H9 (cell line): Measurements from ENCODE around the gene KIAA1549. TPM values are rescaled to one million over a fixed set of nuclear protein-coding genes. Genes with fewer than 3 reads are reported as not detected.

ENCODE experiments used
- DNase-seq: peaks from one replicate; pipeline ENCODE4 v3.0.0-alpha.2; 2017
- H2AFZ ChIP-seq: one replicate; pipeline ENCODE4 v1.6.1; 2013; ENCODE audit warnings: mild to moderate bottlenecking, low read length, control low read depth, moderate library complexity
- H2AK5ac ChIP-seq: 2 replicates; pipeline ENCODE4 v1.6.1; 2013; ENCODE audit warnings: low read length, control low read depth, mixed read lengths; ENCODE audit not compliant: insufficient read length
- H2BK120ac ChIP-seq: one replicate; pipeline ENCODE4 v1.6.1; 2013; ENCODE audit warnings: low read depth, mild to moderate bottlenecking, low read length, control low read depth, inconsistent platforms; ENCODE audit not compliant: poor library complexity, severe bottlenecking
- H2BK12ac ChIP-seq: 2 replicates; pipeline ENCODE4 v1.6.1; 2013; ENCODE audit warnings: low read length, control low read depth, mixed read lengths, low read depth; ENCODE audit not compliant: insufficient read length
- H2BK15ac ChIP-seq: 2 replicates; pipeline ENCODE4 v1.6.1; 2013; ENCODE audit warnings: low read depth, low read length, control low read depth
- H2BK20ac ChIP-seq: one replicate; pipeline ENCODE4 v1.6.1; 2013; ENCODE audit warnings: low read depth, mild to moderate bottlenecking, low read length, control low read depth, inconsistent platforms; ENCODE audit not compliant: poor library complexity, severe bottlenecking
- H2BK5ac ChIP-seq: 2 replicates; pipeline ENCODE4 v1.6.1; 2013; ENCODE audit warnings: low read length, control low read depth, mixed read lengths; ENCODE audit not compliant: insufficient read length
- H3K14ac ChIP-seq: 2 replicates; pipeline ENCODE4 v1.6.1; 2013; ENCODE audit warnings: low read length, control low read depth; ENCODE audit not compliant: insufficient read depth
- H3K18ac ChIP-seq: 2 replicates; pipeline ENCODE4 v1.6.1; 2013; ENCODE audit warnings: low read depth, mild to moderate bottlenecking, mixed read lengths, low read length, control low read depth; ENCODE audit not compliant: insufficient read length
- H3K23ac ChIP-seq: 2 replicates; pipeline ENCODE4 v1.6.1; 2013; ENCODE audit warnings: low read length, control low read depth, mixed read lengths, low read depth; ENCODE audit not compliant: insufficient read length
- H3K23me2 ChIP-seq: 2 replicates; pipeline ENCODE4 v1.6.1; 2013; ENCODE audit warnings: low read depth, mild to moderate bottlenecking, mixed read lengths, low read length, control low read depth; ENCODE audit not compliant: insufficient read length, poor library complexity, severe bottlenecking
- H3K27ac ChIP-seq: 2 replicates; pipeline ENCODE4 v1.5.1; 2013; ENCODE audit warnings: low read length, control low read depth, mixed read lengths, low read depth; ENCODE audit not compliant: insufficient read length
- H3K27me3 ChIP-seq: 2 replicates; pipeline ENCODE4 v1.6.1; 2013; ENCODE audit warnings: low read length, control low read depth, inconsistent platforms; ENCODE audit not compliant: insufficient read depth
- H3K4ac ChIP-seq: 2 replicates; pipeline ENCODE4 v1.6.1; 2013; ENCODE audit warnings: low read depth, mild to moderate bottlenecking, control low read depth, inconsistent platforms, low read length, moderate library complexity
- H3K4me1 ChIP-seq: 2 replicates; pipeline ENCODE4 v1.6.1; 2013; ENCODE audit warnings: low read length, control low read depth, inconsistent platforms; ENCODE audit not compliant: insufficient read depth
- H3K4me2 ChIP-seq: 2 replicates; pipeline ENCODE4 v1.6.1; 2013; ENCODE audit warnings: low read length, control low read depth, mixed read lengths; ENCODE audit not compliant: insufficient read length, insufficient read depth
- H3K56ac ChIP-seq: 2 replicates; pipeline ENCODE4 v1.6.1; 2013; ENCODE audit warnings: low read depth, mild to moderate bottlenecking, mixed read lengths, low read length, control low read depth; ENCODE audit not compliant: insufficient read length
- H3K79me1 ChIP-seq: 2 replicates; pipeline ENCODE4 v1.6.1; 2013; ENCODE audit warnings: low read depth, mild to moderate bottlenecking, moderate library complexity, low read length, control low read depth, inconsistent platforms; ENCODE audit not compliant: insufficient read depth, poor library complexity, severe bottlenecking
- H3K79me2 ChIP-seq: 2 replicates; pipeline ENCODE4 v1.6.1; 2013; ENCODE audit warnings: low read length, control low read depth, inconsistent platforms; ENCODE audit not compliant: insufficient read depth
- H3K9ac ChIP-seq: 2 replicates; pipeline ENCODE4 v1.6.1; 2013; ENCODE audit warnings: low read length, control low read depth, mixed read lengths; ENCODE audit not compliant: insufficient read length; ENCODE audit errors: extremely low read depth
- H3K9me3 ChIP-seq: one replicate; pipeline ENCODE4 v1.6.1; 2013; ENCODE audit warnings: low read depth, low read length, inconsistent platforms; ENCODE audit not compliant: control insufficient read depth
- H3T11ph ChIP-seq: one replicate; pipeline ENCODE4 v1.6.1; 2013; ENCODE audit warnings: mild to moderate bottlenecking, low read length, control low read depth, inconsistent platforms
- H4K20me1 ChIP-seq: one replicate; pipeline ENCODE4 v1.6.1; 2013; ENCODE audit not compliant: control insufficient read depth, insufficient read length, insufficient read depth
- H4K5ac ChIP-seq: 2 replicates; pipeline ENCODE4 v1.6.1; 2013; ENCODE audit warnings: low read depth, mild to moderate bottlenecking, mixed read lengths, low read length, control low read depth; ENCODE audit not compliant: insufficient read length
- H4K8ac ChIP-seq: replicated peaks from 2 replicates; pipeline ENCODE4 v1.6.1; 2013; ENCODE audit warnings: low read length, control low read depth, mixed read lengths, low read depth; ENCODE audit not compliant: insufficient read length
- H4K91ac ChIP-seq: 2 replicates; pipeline ENCODE4 v1.6.1; 2013; ENCODE audit warnings: low read depth, mild to moderate bottlenecking, moderate library complexity, mixed read lengths, low read length, control low read depth; ENCODE audit not compliant: insufficient read length
- H3K27ac Mint-ChIP-seq, 3 experiments: 2 replicates in 2 of 3; 3 replicates in 1 of 3; pipeline ENCODE4 v1.8.0; 2020 to 2021; ENCODE audit warnings: mixed read lengths in 3 of 3, mild to moderate bottlenecking in 1 of 3, moderate library complexity in 1 of 3
- H3K27me3 Mint-ChIP-seq: 2 replicates; pipeline ENCODE4 v1.8.0; 2021; ENCODE audit warnings: low read depth, mild to moderate bottlenecking, moderate library complexity, mixed read lengths
- H3K36me3 Mint-ChIP-seq, 3 experiments: 2 replicates in 2 of 3; 3 replicates in 1 of 3; pipeline ENCODE4 v1.8.0; 2020 to 2021; ENCODE audit warnings: low read depth in 3 of 3, mixed read lengths in 3 of 3; ENCODE audit not compliant: insufficient read depth in 1 of 3
- H3K4me1 Mint-ChIP-seq, 2 experiments: 2 replicates each; pipeline ENCODE4 v1.8.0; 2020; ENCODE audit warnings: mixed read lengths in 2 of 2
- H3K4me3 Mint-ChIP-seq, 2 experiments: 2 replicates in 1 of 2; 3 replicates in 1 of 2; pipeline ENCODE4 v1.8.0; 2020 to 2021; ENCODE audit warnings: mild to moderate bottlenecking in 2 of 2, mixed read lengths in 2 of 2, moderate library complexity in 1 of 2
- H3K9me3 Mint-ChIP-seq, 2 experiments: 2 replicates in 1 of 2; 3 replicates in 1 of 2; pipeline ENCODE4 v1.8.0; 2020; ENCODE audit warnings: mild to moderate bottlenecking in 2 of 2, mixed read lengths in 2 of 2, moderate library complexity in 1 of 2
- CTCF ChIP-seq: fragments of 200-600 bp; sonication (generic); conservative IDR thresholded peaks from 3 replicates; pipeline ENCODE4 v1.8.0; 2021; ENCODE audit warnings: antibody characterized with exemption, mild to moderate bottlenecking
- WGBS: extraction: QIAGEN DNeasy Blood & Tissue Kit; methylation state at CpG from one replicate; pipeline ENCODE4 v1.1.7; 2013; ENCODE audit warnings: missing lambda C conversion rate, low lambda C conversion rate, mixed read lengths; ENCODE audit not compliant: insufficient read length; ENCODE audit errors: extremely low coverage; 5-methylcytosine and 5-hydroxymethylcytosine counted together
- total RNA-seq: library from RNA; stranded (reverse); gene quantifications from 2 replicates; pipeline ENCODE4 v1.2.1, GENCODE V29; 2021

The KIAA1549 gene
- total RNA-seq, 1 experiment from 2014 or later = 11.9 TPM

DNA sequence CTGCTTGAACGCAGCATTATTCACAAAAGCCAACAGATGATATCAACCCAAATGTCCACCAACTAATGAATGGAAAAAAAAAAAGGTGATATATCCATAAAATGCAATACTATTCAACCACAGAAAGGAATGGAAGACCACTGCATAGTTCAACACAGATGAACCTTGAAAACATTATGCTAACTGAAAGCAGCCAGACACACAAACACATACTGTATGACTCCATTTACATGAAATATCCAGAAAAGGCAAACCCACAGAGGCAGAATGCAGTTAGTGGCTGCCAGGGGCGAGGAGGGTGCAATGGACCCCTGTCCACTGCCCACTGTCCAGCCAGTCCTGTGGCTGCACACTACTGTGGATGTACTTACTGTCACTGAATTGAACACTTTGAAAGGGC, 36.6 kb downstream of the KIAA1549 start:
- Histone ChIP-seq H3T11ph (no peak overlapping the region), H4K20me1 (no peaks in the 10 kb centered on the region), H3K23ac (no peak overlapping the region), H3K4me1 (peaks cover 4% of the 10 kb centered on the region; the same call in 1 of the 2 replicates), H2BK12ac (no peak overlapping the region), H3K27ac (no peak overlapping the region), H2AK5ac (no peak overlapping the region), H3K4ac (no peak overlapping the region), H3K4me2 (no peak overlapping the region), H3K27me3 (no peaks in the 10 kb centered on the region), H3K79me1 (no peaks in the 10 kb centered on the region), H3K23me2 (no peaks in the 10 kb centered on the region), H2BK5ac (no peak overlapping the region), H2BK20ac (no peak overlapping the region), H4K5ac (no peak overlapping the region), H3K18ac (no peak overlapping the region), H3K9me3 (no peaks in the 10 kb centered on the region), H3K56ac (no peak overlapping the region), H4K8ac (no peak overlapping the region), H4K91ac (no peak overlapping the region), H2BK15ac (no peak overlapping the region), H3K79me2 (no peaks in the 10 kb centered on the region), H3K9ac (no peak overlapping the region), H2AFZ (no peak overlapping the region), H3K14ac (no peak overlapping the region), H2BK120ac (no peak overlapping the region)
- TF ChIP-seq CTCF = no peak
- Mint-ChIP-seq H3K27ac (no peak overlapping the region), H3K9me3 (no peaks in the 10 kb centered on the region), H3K4me1 (peaks cover 18 to 42% of the 10 kb centered on the region in 2 experiments), H3K27me3 (no peaks in the 10 kb centered on the region), H3K36me3 (no peaks in the 10 kb centered on the region), H3K4me3 (no peak overlapping the region)
- DNase-seq = no peak
- WGBS = no CpG with 5 or more reads among the region's 2 CpGs
